ENCODE data around the gene SRC. TPM values are rescaled to one million over a fixed set of nuclear protein-coding genes. Genes with fewer than 3 reads are reported as not detected.

Gene SRC
- total and polyA plus RNA-seq, 2 experiments from 2014 or later = 8.0 to 25.9 TPM

GRCh38 chr20:37327748-37328147 is 18.2 kb upstream of the SRC start:
- H3K4me1 ChIP-seq (ENCODE audit: insufficient read depth) = no peaks in the 10 kb centered on the region
- Mint-ChIP-seq H3K4me3 (no peak overlapping the region), H3K4me1 (peaks cover 7% of the 10 kb centered on the region), H3K27ac (no peak overlapping the region), H3K9me3 (no peaks in the 10 kb centered on the region; the same call in 2 of the 3 replicates), H3K36me3 (ENCODE audit: low read depth) (no peaks in the 10 kb centered on the region), H3K27me3 (ENCODE audit: insufficient read depth, low read depth, poor library complexity) (peaks cover 9% of the 10 kb centered on the region)
- ATAC-seq = no peak
- no peak for DNase-seq (ENCODE audit: low spot score)
- no peaks in the 10 kb centered on the region for H4K20me1 ChIP-seq (replicated peaks; ENCODE audit: insufficient read depth)
- no peak overlapping the region for H3K4me3 ChIP-seq
- H3K27me3 ChIP-seq (ENCODE audit: insufficient read depth) = no peaks in the 10 kb centered on the region
- no peaks in the 10 kb centered on the region for H3K79me2 ChIP-seq (replicated peaks; ENCODE audit: insufficient read depth)
- no peak overlapping the region for H3K4me2 ChIP-seq
- TF ChIP-seq EZH2 (IDR thresholded peaks at IDR 0.05; ENCODE audit: low read depth, unreplicated experiment) = no peak
- no peak for TF ChIP-seq CREB1 (CRISPR knock-in tag; IDR thresholded peaks at IDR 0.05; ENCODE audit: low read depth)
- no peaks in the 10 kb centered on the region for H3K9me2 ChIP-seq (ENCODE audit: insufficient read depth)
- no peaks in the 10 kb centered on the region for H3K36me3 ChIP-seq (ENCODE audit: insufficient read depth)
- H3K27ac ChIP-seq (ENCODE audit: low read depth) = no peak overlapping the region
- peak overlapping the region; percentile 52; the same call in 1 of the 2 replicates for H2AFZ ChIP-seq
- no peaks in the 10 kb centered on the region for H3F3A ChIP-seq (replicated peaks; ENCODE audit: low read depth)

DNA sequence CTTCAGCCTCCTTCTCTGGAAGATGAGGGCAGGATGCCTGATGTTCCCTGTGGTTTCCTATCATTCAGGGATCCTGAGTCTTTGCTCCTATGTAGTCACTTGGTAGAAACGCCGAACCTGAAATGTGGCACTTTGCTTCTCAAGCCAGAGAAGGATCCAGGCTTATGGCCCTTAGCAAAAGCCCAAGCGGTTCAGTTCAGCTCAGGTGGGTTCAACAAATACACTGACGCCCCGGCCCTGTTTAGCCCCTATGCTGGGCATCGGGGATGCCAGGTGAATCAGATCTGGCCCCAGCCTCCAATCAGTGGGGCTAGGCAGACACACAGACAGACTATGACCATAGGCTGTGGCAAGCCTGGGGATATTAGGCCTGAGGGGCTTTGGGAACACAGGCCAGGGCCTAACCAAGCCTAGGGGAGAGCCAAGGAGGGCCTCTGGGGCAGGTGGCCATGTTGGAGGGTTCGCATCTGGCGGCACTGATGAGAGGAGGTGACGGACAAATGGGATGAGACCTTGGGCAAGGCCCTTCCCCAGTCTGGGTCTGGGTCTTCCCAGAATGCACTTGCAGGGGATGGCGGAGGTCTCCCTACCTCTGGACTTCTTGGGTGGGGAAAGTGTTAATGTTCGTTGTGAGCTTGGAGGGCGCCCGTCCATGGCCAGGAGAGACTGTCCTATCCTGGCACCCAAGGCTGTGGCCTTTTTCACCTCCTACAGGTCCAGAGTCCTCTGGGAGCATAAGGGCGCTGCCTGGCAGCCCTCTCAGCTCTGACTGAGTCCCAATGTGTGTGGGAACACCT is 17.6 kb upstream of the SRC start:
- Mint-ChIP-seq H3K27me3 (ENCODE audit: insufficient read depth, low read depth, poor library complexity) (peaks cover 9% of the 10 kb centered on the region), H3K4me3 (no peak overlapping the region), H3K36me3 (ENCODE audit: low read depth) (no peaks in the 10 kb centered on the region), H3K4me1 (peaks cover 7% of the 10 kb centered on the region), H3K27ac (no peak overlapping the region), H3K9me3 (no peaks in the 10 kb centered on the region; the same call in 2 of the 3 replicates)
- no peaks in the 10 kb centered on the region for H3K9me2 ChIP-seq (ENCODE audit: insufficient read depth)
- H3K79me2 ChIP-seq (replicated peaks; ENCODE audit: insufficient read depth) = no peaks in the 10 kb centered on the region
- no peak overlapping the region for H3K27ac ChIP-seq (ENCODE audit: low read depth)
- ATAC-seq (no peak), DNase-seq (ENCODE audit: low spot score) (no peak)
- H3K36me3 ChIP-seq (ENCODE audit: insufficient read depth) = no peaks in the 10 kb centered on the region
- H3K4me1 ChIP-seq (ENCODE audit: insufficient read depth) = no peaks in the 10 kb centered on the region
- no peaks in the 10 kb centered on the region for H3K27me3 ChIP-seq (ENCODE audit: insufficient read depth)
- H2AFZ ChIP-seq = peak overlapping the region; percentile 52; the same call in 1 of the 2 replicates
- no peak overlapping the region for H3K4me3 ChIP-seq
- no peaks in the 10 kb centered on the region for H4K20me1 ChIP-seq (replicated peaks; ENCODE audit: insufficient read depth)
- no peaks in the 10 kb centered on the region for H3F3A ChIP-seq (replicated peaks; ENCODE audit: low read depth)
- H3K4me2 ChIP-seq = no peak overlapping the region
- TF ChIP-seq EZH2 (IDR thresholded peaks at IDR 0.05; ENCODE audit: low read depth, unreplicated experiment) = no peak
- TF ChIP-seq ZNF331 (CRISPR knock-in tag; IDR thresholded peaks at IDR 0.05; ENCODE audit: low read depth) = no peak
- TF ChIP-seq STAT1 (IDR thresholded peaks at IDR 0.05; ENCODE audit: unreplicated experiment) = no peak
- no peak for TF ChIP-seq POLR2AphosphoS5 (IDR thresholded peaks at IDR 0.05; ENCODE audit: low read depth)
- no peak for TF ChIP-seq EZH2phosphoT487 (IDR thresholded peaks at IDR 0.05; ENCODE audit: unreplicated experiment)
- TF ChIP-seq, protein P1, sequence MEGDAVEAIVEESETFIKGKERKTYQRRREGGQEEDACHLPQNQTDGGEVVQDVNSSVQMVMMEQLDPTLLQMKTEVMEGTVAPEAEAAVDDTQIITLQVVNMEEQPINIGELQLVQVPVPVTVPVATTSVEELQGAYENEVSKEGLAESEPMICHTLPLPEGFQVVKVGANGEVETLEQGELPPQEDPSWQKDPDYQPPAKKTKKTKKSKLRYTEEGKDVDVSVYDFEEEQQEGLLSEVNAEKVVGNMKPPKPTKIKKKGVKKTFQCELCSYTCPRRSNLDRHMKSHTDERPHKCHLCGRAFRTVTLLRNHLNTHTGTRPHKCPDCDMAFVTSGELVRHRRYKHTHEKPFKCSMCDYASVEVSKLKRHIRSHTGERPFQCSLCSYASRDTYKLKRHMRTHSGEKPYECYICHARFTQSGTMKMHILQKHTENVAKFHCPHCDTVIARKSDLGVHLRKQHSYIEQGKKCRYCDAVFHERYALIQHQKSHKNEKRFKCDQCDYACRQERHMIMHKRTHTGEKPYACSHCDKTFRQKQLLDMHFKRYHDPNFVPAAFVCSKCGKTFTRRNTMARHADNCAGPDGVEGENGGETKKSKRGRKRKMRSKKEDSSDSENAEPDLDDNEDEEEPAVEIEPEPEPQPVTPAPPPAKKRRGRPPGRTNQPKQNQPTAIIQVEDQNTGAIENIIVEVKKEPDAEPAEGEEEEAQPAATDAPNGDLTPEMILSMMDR (conservative IDR thresholded peaks at IDR 0.05; ENCODE audit: low read depth in 2 of 2) = no peak
- no peak for TF ChIP-seq JUNB (IDR thresholded peaks at IDR 0.05; ENCODE audit: unreplicated experiment)
- TF ChIP-seq ZNF114 (CRISPR knock-in tag; IDR thresholded peaks at IDR 0.05) = no peak
- TF ChIP-seq ZNF462 (CRISPR knock-in tag; IDR thresholded peaks at IDR 0.05) = no peak
- TF ChIP-seq CREB1 (CRISPR knock-in tag; IDR thresholded peaks at IDR 0.05; ENCODE audit: low read depth) = no peak
- TF ChIP-seq, protein P2, sequence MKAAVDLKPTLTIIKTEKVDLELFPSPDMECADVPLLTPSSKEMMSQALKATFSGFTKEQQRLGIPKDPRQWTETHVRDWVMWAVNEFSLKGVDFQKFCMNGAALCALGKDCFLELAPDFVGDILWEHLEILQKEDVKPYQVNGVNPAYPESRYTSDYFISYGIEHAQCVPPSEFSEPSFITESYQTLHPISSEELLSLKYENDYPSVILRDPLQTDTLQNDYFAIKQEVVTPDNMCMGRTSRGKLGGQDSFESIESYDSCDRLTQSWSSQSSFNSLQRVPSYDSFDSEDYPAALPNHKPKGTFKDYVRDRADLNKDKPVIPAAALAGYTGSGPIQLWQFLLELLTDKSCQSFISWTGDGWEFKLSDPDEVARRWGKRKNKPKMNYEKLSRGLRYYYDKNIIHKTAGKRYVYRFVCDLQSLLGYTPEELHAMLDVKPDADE (IDR thresholded peaks at IDR 0.05) = no peak
- no peak for TF ChIP-seq NANOG (IDR thresholded peaks at IDR 0.05; ENCODE audit: borderline replicate concordance)
